CD8-positive, alpha-beta memory T cell (primary cell): ENCODE results near the gene RAPGEF1. TPM values are rescaled to one million over a fixed set of nuclear protein-coding genes. Genes with fewer than 3 reads are reported as not detected.
"Not testable (repeated sequence)": the region's sequence is repeated elsewhere in the genome, so short reads cannot be mapped to it uniquely, and the experiment has no call there.

Source experiments
- CTCF ChIA-PET: fragments of 350-600 bp; sonication (Branson Sonifier 250); formaldehyde crosslinking; loops from one replicate; lab custom pipeline; 2021; ENCODE audit warnings: antibody characterized with exemption; lab: Charles Lee
- POLR2A ChIA-PET: fragments of 350-600 bp; sonication (Branson Sonifier 250); formaldehyde crosslinking; loops from one replicate; lab custom pipeline; 2021; ENCODE audit warnings: antibody characterized with exemption; lab: Charles Lee
- DNase-seq, 5 donors: peaks; one replicate each; pipeline versions ENCODE4 v3.0.0 to v3.0.0-alpha.2; 2020 to 2022; ENCODE audit warnings: mixed read lengths in 1 of 5
- H3K27ac ChIP-seq: one replicate; pipeline ENCODE4 v1.7.0; 2013; ENCODE audit warnings: low read depth, mild to moderate bottlenecking, low read length, moderate library complexity
- H3K27me3 ChIP-seq: 2 replicates; pipeline ENCODE4 v1.7.0; 2013; ENCODE audit warnings: low read length, mild to moderate bottlenecking; ENCODE audit not compliant: insufficient read depth, poor library complexity, severe bottlenecking
- H3K36me3 ChIP-seq: 2 replicates; pipeline ENCODE4 v1.7.0; 2013; ENCODE audit warnings: mild to moderate bottlenecking, low read length, moderate library complexity; ENCODE audit not compliant: insufficient read depth
- H3K4me1 ChIP-seq: 2 replicates; pipeline ENCODE4 v1.7.0; 2013; ENCODE audit warnings: mild to moderate bottlenecking, low read length, moderate library complexity; ENCODE audit not compliant: insufficient read depth
- H3K4me3 ChIP-seq: 2 replicates; pipeline ENCODE4 v1.7.0; 2013; ENCODE audit warnings: mild to moderate bottlenecking, low read length
- H3K9me3 ChIP-seq: 2 replicates; pipeline ENCODE4 v1.7.0; 2013; ENCODE audit warnings: mild to moderate bottlenecking, low read length
- H3K27ac Mint-ChIP-seq, 8 donors: one replicate each; pipeline ENCODE4 v1.8.0; 2020 to 2021; ENCODE audit warnings: mixed read lengths in 8 of 8, mild to moderate bottlenecking in 6 of 8, inconsistent platforms in 3 of 8, moderate library complexity in 3 of 8
- H3K27me3 Mint-ChIP-seq, 2 donors: one replicate each; pipeline ENCODE4 v1.8.0; 2020 to 2021; ENCODE audit warnings: mixed read lengths in 2 of 2, mild to moderate bottlenecking in 1 of 2, moderate library complexity in 1 of 2
- H3K36me3 Mint-ChIP-seq, 3 donors: one replicate each; pipeline ENCODE4 v1.8.0; 2020 to 2021; ENCODE audit warnings: mixed read lengths in 3 of 3, inconsistent platforms in 1 of 3, mild to moderate bottlenecking in 1 of 3
- H3K4me1 Mint-ChIP-seq, 3 donors: one replicate each; pipeline ENCODE4 v1.8.0; 2020 to 2021; ENCODE audit warnings: mixed read lengths in 3 of 3, inconsistent platforms in 1 of 3, mild to moderate bottlenecking in 1 of 3
- H3K4me3 Mint-ChIP-seq, 7 donors: one replicate each; pipeline ENCODE4 v1.8.0; 2020 to 2021; ENCODE audit warnings: mixed read lengths in 7 of 7, mild to moderate bottlenecking in 6 of 7, moderate library complexity in 4 of 7, inconsistent platforms in 2 of 7
- H3K9me3 Mint-ChIP-seq, 5 donors: one replicate each; pipeline ENCODE4 v1.8.0; 2020 to 2022; ENCODE audit warnings: mixed read lengths in 5 of 5, mild to moderate bottlenecking in 3 of 5, moderate library complexity in 2 of 5, inconsistent platforms in 1 of 5
- polyA plus RNA-seq: library from polyadenylated mRNA; unstranded; fragments of 300-500 nt; fragmentation: Illumina TruSeq; gene quantifications from one replicate; pipeline ENCODE4 v1.2.3, GENCODE V29; 2021
- total RNA-seq, 2 experiments: library from RNA; stranded (reverse); gene quantifications; one replicate each; pipeline ENCODE4 v1.2.3, GENCODE V29; 2021

Gene RAPGEF1
- total and polyA plus RNA-seq, 3 experiments from 2014 or later: 20.1 to 148 (median 145) TPM

- ChIA-PET CTCF (no interaction called here), POLR2A (interaction anchor here (0.6 kb wide), 1 partner anchor 162 kb away, joined by 3 read pairs; no protein-coding TSS in a partner anchor)
- Mint-ChIP-seq H3K27me3 (peaks cover 29 to 43% of the 10 kb centered on the region in 2 donors), H3K4me3 (peak overlapping the region in 5 of 7 donors; percentile 8 to 67 (median 49)), H3K4me1 (peaks cover 0 to 4% (median 1%) of the 10 kb centered on the region in 3 donors), H3K9me3 (peaks cover 0 to 3% (median 0%) of the 10 kb centered on the region in 5 donors), H3K27ac (no peak overlapping the region), H3K36me3 (peaks cover 0 to 2% (median 0%) of the 10 kb centered on the region in 3 donors)
- H3K27me3 ChIP-seq: peaks cover 11% of the 10 kb centered on the region
- H3K4me3 ChIP-seq: no peak overlapping the region
- no peaks in the 10 kb centered on the region for H3K36me3 ChIP-seq
- no peaks in the 10 kb centered on the region for H3K4me1 ChIP-seq
- no peak overlapping the region for H3K27ac ChIP-seq
- DNase-seq: no peak
- no peaks in the 10 kb centered on the region for H3K9me3 ChIP-seq
Observed at GRCh38 chr9:131554843-131555351, 185.0 kb downstream of the RAPGEF1 start.

GRCh38 chr9:131554087-131554842 lies 185.6 kb downstream of the RAPGEF1 start:
- Histone ChIP-seq H3K4me1 (no peaks in the 10 kb centered on the region), H3K4me3 (no peak overlapping the region), H3K27ac (no peak overlapping the region), H3K27me3 (peaks cover 11% of the 10 kb centered on the region), H3K36me3 (no peaks in the 10 kb centered on the region), H3K9me3 (no peaks in the 10 kb centered on the region)
- H3K27ac Mint-ChIP-seq: no peak overlapping the region
- ChIA-PET CTCF (no interaction called here), POLR2A (no interaction called here)
- peaks cover 35 to 49% of the 10 kb centered on the region in 2 donors for H3K27me3 Mint-ChIP-seq
- DNase-seq: no peak
- peak overlapping the region in 1 of 7 donors; percentile 1 for H3K4me3 Mint-ChIP-seq
- H3K4me1 Mint-ChIP-seq: peaks cover 0 to 4% (median 1%) of the 10 kb centered on the region in 3 donors
- H3K36me3 Mint-ChIP-seq: peaks cover 0 to 2% (median 0%) of the 10 kb centered on the region in 3 donors
- peaks cover 0 to 4% (median 0%) of the 10 kb centered on the region in 5 donors for H3K9me3 Mint-ChIP-seq

GRCh38 chr9:131552030-131552429 lies 187.8 kb downstream of the RAPGEF1 start:
- POLR2A ChIA-PET: no interaction called here
- H3K27ac Mint-ChIP-seq: no peak overlapping the region
- H3K4me1 ChIP-seq: no peaks in the 10 kb centered on the region

GRCh38 chr9:131550465-131550864 lies 189.4 kb downstream of the RAPGEF1 start:
- H3K27me3 ChIP-seq: peaks cover 17% of the 10 kb centered on the region
- POLR2A ChIA-PET: interaction anchor here (0.7 kb wide), 1 partner anchor 392 kb away, joined by 8 read pairs; no protein-coding TSS in a partner anchor
- peaks cover 15 to 28% (median 16%) of the 10 kb centered on the region in 3 donors for H3K4me1 Mint-ChIP-seq
- peaks cover 0 to 10% (median 8%) of the 10 kb centered on the region in 5 donors for H3K9me3 Mint-ChIP-seq
- H3K27ac ChIP-seq, H3K36me3 ChIP-seq, H3K4me3 ChIP-seq, DNase-seq, H3K4me1 ChIP-seq, H3K4me3 Mint-ChIP-seq, CTCF ChIA-PET, H3K27ac Mint-ChIP-seq, H3K9me3 ChIP-seq: not testable (repeated sequence)
- peaks cover 55 to 66% of the 10 kb centered on the region in 2 donors for H3K27me3 Mint-ChIP-seq
- H3K36me3 Mint-ChIP-seq: peaks cover 0 to 15% (median 0%) of the 10 kb centered on the region in 3 donors

More at GRCh38 chr9:131552030-131552429, 187.8 kb downstream of the RAPGEF1 start:
- no peak overlapping the region for H3K4me3 ChIP-seq
- Mint-ChIP-seq H3K4me1 (peaks cover 12 to 17% (median 13%) of the 10 kb centered on the region in 3 donors), H3K4me3 (no peak overlapping the region), H3K9me3 (peaks cover 0 to 13% (median 8%) of the 10 kb centered on the region in 5 donors), H3K36me3 (peaks cover 0 to 15% (median 2%) of the 10 kb centered on the region in 3 donors), H3K27me3 (peaks cover 55 to 72% of the 10 kb centered on the region in 2 donors)
- no peak for DNase-seq
- H3K9me3 ChIP-seq: no peaks in the 10 kb centered on the region
- peaks cover 13% of the 10 kb centered on the region for H3K27me3 ChIP-seq
- CTCF ChIA-PET: no interaction called here
- no peak overlapping the region for H3K27ac ChIP-seq
- no peaks in the 10 kb centered on the region for H3K36me3 ChIP-seq

- peaks cover 14 to 27% (median 16%) of the 10 kb centered on the region in 3 donors for H3K4me1 Mint-ChIP-seq
- H3K36me3 Mint-ChIP-seq: peaks cover 0 to 15% (median 3%) of the 10 kb centered on the region in 3 donors
- H3K36me3 ChIP-seq, H3K27ac ChIP-seq, H3K4me3 Mint-ChIP-seq, CTCF ChIA-PET, H3K4me1 ChIP-seq, H3K4me3 ChIP-seq, DNase-seq, H3K9me3 ChIP-seq, POLR2A ChIA-PET: not testable (repeated sequence)
- peaks cover 49 to 60% of the 10 kb centered on the region in 2 donors for H3K27me3 Mint-ChIP-seq
- H3K27ac Mint-ChIP-seq: peak overlapping the region in 1 of 8 donors; percentile 15
- peaks cover 3 to 16% (median 8%) of the 10 kb centered on the region in 5 donors for H3K9me3 Mint-ChIP-seq
- peaks cover 12% of the 10 kb centered on the region for H3K27me3 ChIP-seq
Observed at GRCh38 chr9:131549186-131549585, 190.7 kb downstream of the RAPGEF1 start.

- peak overlapping the region in 3 of 8 donors; percentile 57 to 91 (median 73) for H3K27ac Mint-ChIP-seq
- peaks cover 14 to 27% (median 16%) of the 10 kb centered on the region in 3 donors for H3K4me1 Mint-ChIP-seq
- Histone ChIP-seq H3K4me1 (peaks cover 4% of the 10 kb centered on the region), H3K9me3 (peaks cover 14% of the 10 kb centered on the region), H3K4me3 (peak overlapping the region; percentile 53), H3K36me3 (no peaks in the 10 kb centered on the region), H3K27me3 (peaks cover 7% of the 10 kb centered on the region), H3K27ac (no peak overlapping the region)
- H3K27me3 Mint-ChIP-seq: peaks cover 39 to 40% of the 10 kb centered on the region in 2 donors
- H3K4me3 Mint-ChIP-seq: peak overlapping the region; percentile 80 to 91 (median 84)
- POLR2A ChIA-PET: interaction anchor here (0.7 to 0.8 kb wide), 2 partner anchors 13 to 151 kb away, joined by 3 to 7 read pairs; no protein-coding TSS in a partner anchor
- CTCF ChIA-PET: interaction anchor here (0.6 to 1.4 kb wide), 4 partner anchors 12 to 121 kb away, joined by 3 to 4 read pairs (median 4); no protein-coding TSS in a partner anchor
- H3K9me3 Mint-ChIP-seq: peaks cover 8 to 33% (median 20%) of the 10 kb centered on the region in 5 donors
- peaks cover 0 to 27% (median 7%) of the 10 kb centered on the region in 3 donors for H3K36me3 Mint-ChIP-seq
- DNase-seq: no peak
Observed at GRCh38 chr9:131546336-131547084, 193.4 kb downstream of the RAPGEF1 start.

GRCh38 chr9:131545786-131546335 lies 194.0 kb downstream of the RAPGEF1 start:
- peaks cover 7% of the 10 kb centered on the region for H3K27me3 ChIP-seq
- H3K4me3 ChIP-seq: no peak overlapping the region
- H3K36me3 ChIP-seq: no peaks in the 10 kb centered on the region
- Mint-ChIP-seq H3K27ac (no peak overlapping the region), H3K4me1 (peaks cover 15 to 27% (median 17%) of the 10 kb centered on the region in 3 donors), H3K27me3 (peaks cover 39 to 40% of the 10 kb centered on the region in 2 donors), H3K4me3 (peak overlapping the region in 6 of 7 donors; percentile 37 to 84 (median 60)), H3K9me3 (peaks cover 8 to 33% (median 20%) of the 10 kb centered on the region in 5 donors), H3K36me3 (peaks cover 0 to 27% (median 7%) of the 10 kb centered on the region in 3 donors)
- peaks cover 14% of the 10 kb centered on the region for H3K9me3 ChIP-seq
- H3K27ac ChIP-seq: no peak overlapping the region
- CTCF ChIA-PET: interaction anchor here (1.3 kb wide), 1 partner anchor 13 kb away, joined by 4 read pairs; no protein-coding TSS in a partner anchor
- H3K4me1 ChIP-seq: peaks cover 4% of the 10 kb centered on the region
- POLR2A ChIA-PET: interaction anchor here (0.8 kb wide), 1 partner anchor 14 kb away, joined by 3 read pairs; no protein-coding TSS in a partner anchor
- DNase-seq: no peak
